B cell (primary cell): Measurements from ENCODE around the gene HS1BP3. TPM values are rescaled to one million over a fixed set of nuclear protein-coding genes. Genes with fewer than 3 reads are reported as not detected.

ENCODE experiments used
- ATAC-seq: fragments of 200-7000 bp; cut with Tn5 transposase; one replicate; pipeline ENCODE4 v1.10.0; 2021; ENCODE audit warnings: low read depth, mild to moderate bottlenecking, moderate number of reproducible peaks, moderate library complexity
- CTCF ChIA-PET: fragments of 350-600 bp; sonication (Branson Sonifier 250); formaldehyde crosslinking; loops from one replicate; lab custom pipeline; 2021; ENCODE audit warnings: antibody characterized with exemption, inconsistent platforms; lab: Charles Lee
- POLR2A ChIA-PET: fragments of 350-600 bp; sonication (Branson Sonifier 250); formaldehyde crosslinking; loops from one replicate; lab custom pipeline; 2021; ENCODE audit warnings: antibody characterized with exemption; lab: Charles Lee
- DNase-seq: peaks from one replicate; pipeline ENCODE4 v3.0.0; 2013
- H2AFZ ChIP-seq: 2 replicates; pipeline ENCODE4 v1.6.1; 2012; ENCODE audit warnings: mild to moderate bottlenecking, low read depth, low read length; ENCODE audit not compliant: insufficient read depth, poor library complexity, severe bottlenecking
- H3K27ac ChIP-seq, 2 donors: 1 replicate in 1 of 2; 2 replicates in 1 of 2; pipeline ENCODE4 v1.5.1; 2012 to 2013; ENCODE audit warnings: low read length in 2 of 2, mild to moderate bottlenecking in 2 of 2, moderate library complexity in 1 of 2
- H3K27me3 ChIP-seq, 4 experiments: fragments of 200-600 bp in 1 of 4; sonication (generic) in 1 of 4; replicated peaks in 1 of 4; 1 replicate in 2 of 4; 2 replicates in 2 of 4; pipeline versions ENCODE4 v1.6.1 to v1.7.0; 2013 to 2016; ENCODE audit warnings: low read length in 3 of 4, mild to moderate bottlenecking in 2 of 4, mixed read lengths in 1 of 4, moderate library complexity in 1 of 4; ENCODE audit not compliant: insufficient read depth in 4 of 4, control insufficient read depth in 3 of 4; ENCODE audit errors: control extremely low read depth in 1 of 4
- H3K36me3 ChIP-seq, 2 experiments: replicated peaks in 1 of 2; 1 replicate in 1 of 2; 2 replicates in 1 of 2; pipeline versions ENCODE4 v1.6.1 to v1.7.1; 2013; ENCODE audit warnings: low read length in 1 of 2; ENCODE audit not compliant: insufficient read depth in 2 of 2, control insufficient read depth in 1 of 2; ENCODE audit errors: control extremely low read depth in 1 of 2, extremely low read depth in 1 of 2
- H3K4me1 ChIP-seq, 2 donors: fragments of 200-600 bp in 1 of 2; sonication (generic) in 1 of 2; 1 replicate in 1 of 2; 2 replicates in 1 of 2; pipeline versions ENCODE4 v1.5.1 to v1.6.1; 2013 to 2017; ENCODE audit warnings: low read length in 2 of 2; ENCODE audit not compliant: control insufficient read depth in 2 of 2, insufficient read depth in 2 of 2
- H3K4me2 ChIP-seq: replicated peaks from 2 replicates; pipeline ENCODE3; 2012; ENCODE audit warnings: mild to moderate bottlenecking, low read depth, low read length; ENCODE audit not compliant: poor library complexity, severe bottlenecking
- H3K4me3 ChIP-seq, 5 experiments: fragments of 200-600 bp in 1 of 5; sonication (generic) in 1 of 5; 1 replicate in 3 of 5; 2 replicates in 2 of 5; pipeline versions ENCODE4 v1.5.1 to v1.7.0; 2011 to 2016; ENCODE audit warnings: low read length in 4 of 5, mild to moderate bottlenecking in 4 of 5, low read depth in 2 of 5, control low read depth in 1 of 5, moderate library complexity in 1 of 5; ENCODE audit not compliant: insufficient read depth in 1 of 5; ENCODE audit errors: control extremely low read depth in 1 of 5, extremely low read depth in 1 of 5
- H3K79me2 ChIP-seq: fragments of 200-600 bp; sonication (generic); one replicate; pipeline ENCODE4 v1.6.0; 2016; ENCODE audit warnings: low read length; ENCODE audit not compliant: control insufficient read depth, insufficient read depth
- H3K9ac ChIP-seq: fragments of 200-600 bp; sonication (generic); 2 replicates; pipeline ENCODE4 v1.6.1; 2017; ENCODE audit warnings: mild to moderate bottlenecking, low read length, moderate library complexity
- H3K9me3 ChIP-seq, 3 donors: one replicate each; pipeline versions ENCODE4 v1.6.1 to v1.7.1; 2013; ENCODE audit warnings: low read length in 2 of 3; ENCODE audit not compliant: control insufficient read depth in 2 of 3, insufficient read depth in 1 of 3; ENCODE audit errors: control extremely low read depth in 1 of 3
- H4K20me1 ChIP-seq: 2 replicates; pipeline ENCODE4 v1.6.0; 2012; ENCODE audit warnings: mild to moderate bottlenecking, low read length; ENCODE audit not compliant: insufficient read depth, control insufficient read depth, poor library complexity, severe bottlenecking
- H3K27ac Mint-ChIP-seq: one replicate; pipeline ENCODE4 v1.8.0; 2021; ENCODE audit warnings: mixed read lengths
- H3K27me3 Mint-ChIP-seq: one replicate; pipeline ENCODE4 v1.8.0; 2021; ENCODE audit warnings: mixed read lengths
- H3K4me1 Mint-ChIP-seq: one replicate; pipeline ENCODE4 v1.8.0; 2021; ENCODE audit warnings: mixed read lengths
- H3K4me3 Mint-ChIP-seq: one replicate; pipeline ENCODE4 v1.8.0; 2021; ENCODE audit warnings: mixed read lengths
- H3K9me3 Mint-ChIP-seq: one replicate; pipeline ENCODE4 v1.8.0; 2022; ENCODE audit warnings: mixed read lengths; ENCODE audit not compliant: insufficient read depth
- EZH2 ChIP-seq: IDR thresholded peaks from 2 replicates; pipeline ENCODE4 v1.6.1; 2012; ENCODE audit warnings: borderline replicate concordance, low read depth, mild to moderate bottlenecking, moderate library complexity, low read length; ENCODE audit not compliant: insufficient read depth, poor library complexity, severe bottlenecking
- WGBS: methylation state at CpG from one replicate; pipeline ENCODE4 v1.1.5; 2013; ENCODE audit warnings: missing lambda C conversion rate; ENCODE audit not compliant: insufficient coverage; 5-methylcytosine and 5-hydroxymethylcytosine counted together
- intact Hi-C: fragments of 100-400 bp; cut with micrococcal nuclease; formaldehyde crosslinking; loops from one replicate; pipeline ENCODE4 v1.10.0; 2022
- polyA plus RNA-seq: library from polyadenylated mRNA; depleted of rRNA; stranded (reverse); fragments of >200 nt; gene quantifications from 2 replicates; pipeline ENCODE4 v1.2.3, GENCODE V29; 2012
- total RNA-seq, 2 donors: library from RNA; stranded (reverse); fragments of 120-200 nt in 1 of 2; gene quantifications; 1 replicate in 1 of 2; 2 replicates in 1 of 2; pipeline versions ENCODE4 v1.2.3 to v1.2.4, GENCODE V29; 2013 to 2022
- TF ChIP-seq, protein P1 (sequence below): fragments of 200-600 bp; IDR thresholded peaks from one replicate; pipeline ENCODE4 v1.8.0; 2022; ENCODE audit warnings: antibody characterized with exemption, mild to moderate bottlenecking

Gene HS1BP3
- total and polyA plus RNA-seq, 2 donors (not counting 1 experiment from before 2014, with no cell fraction given), result 27.8 to 28.7 TPM

DNA sequence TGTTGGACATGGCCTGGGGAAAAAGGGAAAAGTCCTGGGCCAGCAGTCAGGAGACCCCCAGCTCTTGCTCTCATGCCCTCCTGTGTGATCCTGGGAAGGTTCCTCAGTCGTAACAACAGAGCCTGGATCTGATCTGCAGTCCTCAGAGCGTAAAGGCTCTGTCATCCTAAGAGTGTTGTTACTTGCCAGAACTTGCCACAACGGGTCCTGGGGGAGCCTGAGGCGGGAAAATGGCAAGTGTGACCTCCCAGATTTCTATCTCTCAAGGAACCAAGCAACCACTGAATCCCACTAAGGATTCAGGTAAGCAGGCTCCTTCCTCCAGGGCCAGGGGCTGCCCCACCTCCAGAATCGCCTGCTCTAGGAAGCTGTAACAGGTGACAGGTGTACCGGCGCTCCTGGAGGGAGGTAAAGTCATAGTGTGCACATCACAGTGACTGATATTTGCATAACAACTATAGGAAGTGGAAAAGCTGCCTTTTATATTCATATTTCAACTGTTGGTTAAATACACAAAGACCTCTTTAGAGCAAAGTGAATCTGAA lies 18.4 kb downstream of the HS1BP3 start:
- Histone ChIP-seq H3K9me3 (no peaks in the 10 kb centered on the region), H3K9ac (no peak overlapping the region), H3K4me3 (no peak overlapping the region), H4K20me1 (peaks cover 14% of the 10 kb centered on the region), H3K79me2 (peaks cover 6% of the 10 kb centered on the region), H3K27ac (no peak overlapping the region), H3K4me2 (no peak overlapping the region), H3K27me3 (no peaks in the 10 kb centered on the region), H3K36me3 (peaks cover 0 to 17% of the 10 kb centered on the region in 2 experiments), H2AFZ (no peak overlapping the region), H3K4me1 (peaks cover 0 to 2% of the 10 kb centered on the region in 2 donors)
- 90% methylated on average over 3 of the region's 7 CpGs for WGBS
- ATAC-seq (no peak), DNase-seq (no peak)
- POLR2A ChIA-PET, result no interaction called here
- intact Hi-C loops, result no loop called here
- peaks cover 11% of the 10 kb centered on the region for H3K4me1 Mint-ChIP-seq
- no peaks in the 10 kb centered on the region for H3K27me3 Mint-ChIP-seq
- no peak overlapping the region for H3K4me3 Mint-ChIP-seq
- CTCF ChIA-PET, result interaction anchor here (1.3 to 5.6 kb wide), 4 partner anchors 10 to 221 kb away, joined by 3 to 50 read pairs (median 28); no protein-coding TSS in a partner anchor
- TF ChIP-seq, protein P1, sequence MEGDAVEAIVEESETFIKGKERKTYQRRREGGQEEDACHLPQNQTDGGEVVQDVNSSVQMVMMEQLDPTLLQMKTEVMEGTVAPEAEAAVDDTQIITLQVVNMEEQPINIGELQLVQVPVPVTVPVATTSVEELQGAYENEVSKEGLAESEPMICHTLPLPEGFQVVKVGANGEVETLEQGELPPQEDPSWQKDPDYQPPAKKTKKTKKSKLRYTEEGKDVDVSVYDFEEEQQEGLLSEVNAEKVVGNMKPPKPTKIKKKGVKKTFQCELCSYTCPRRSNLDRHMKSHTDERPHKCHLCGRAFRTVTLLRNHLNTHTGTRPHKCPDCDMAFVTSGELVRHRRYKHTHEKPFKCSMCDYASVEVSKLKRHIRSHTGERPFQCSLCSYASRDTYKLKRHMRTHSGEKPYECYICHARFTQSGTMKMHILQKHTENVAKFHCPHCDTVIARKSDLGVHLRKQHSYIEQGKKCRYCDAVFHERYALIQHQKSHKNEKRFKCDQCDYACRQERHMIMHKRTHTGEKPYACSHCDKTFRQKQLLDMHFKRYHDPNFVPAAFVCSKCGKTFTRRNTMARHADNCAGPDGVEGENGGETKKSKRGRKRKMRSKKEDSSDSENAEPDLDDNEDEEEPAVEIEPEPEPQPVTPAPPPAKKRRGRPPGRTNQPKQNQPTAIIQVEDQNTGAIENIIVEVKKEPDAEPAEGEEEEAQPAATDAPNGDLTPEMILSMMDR, result no peak
- TF ChIP-seq EZH2, result no peak
- H3K27ac Mint-ChIP-seq, result no peak overlapping the region
- H3K9me3 Mint-ChIP-seq, result no peaks in the 10 kb centered on the region

DNA sequence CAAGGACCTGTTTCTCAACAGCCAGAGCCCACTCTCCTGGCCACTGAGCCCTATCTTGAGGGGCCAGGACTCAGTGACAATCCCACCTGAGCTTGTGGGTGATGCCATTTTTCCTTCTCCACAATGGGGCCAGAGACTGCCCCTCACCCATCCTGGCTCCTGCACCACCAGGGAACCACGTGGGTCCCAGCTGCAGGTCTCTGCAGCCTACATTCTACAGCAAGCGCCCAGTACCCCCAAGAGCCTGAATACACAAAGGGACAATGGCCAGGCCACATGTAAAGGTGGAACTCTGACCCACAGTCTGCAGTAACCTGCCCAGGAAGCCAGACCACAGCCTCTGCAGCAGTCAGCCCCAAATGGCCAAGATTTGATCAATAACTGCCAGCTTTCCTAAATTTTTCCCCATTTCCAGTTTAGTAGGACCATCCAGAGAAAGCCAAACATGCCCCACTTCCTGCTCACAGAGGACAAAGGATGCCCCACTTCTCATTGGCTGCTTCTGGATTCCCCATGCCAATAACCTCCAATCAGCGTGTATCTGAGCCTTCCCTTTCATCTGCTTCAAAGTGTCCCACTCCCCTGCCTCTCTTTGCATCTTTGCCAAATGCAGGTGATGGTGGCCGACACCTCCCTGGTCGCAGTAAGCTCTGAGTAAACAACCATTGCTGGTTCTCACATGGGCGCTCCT lies 19.1 kb downstream of the HS1BP3 start:
- no peak overlapping the region for H3K27ac Mint-ChIP-seq
- no peak for DNase-seq

More for the DNA sequence above, 19.1 kb downstream of the HS1BP3 start:
- H3K27me3 Mint-ChIP-seq, result no peaks in the 10 kb centered on the region
- no peak overlapping the region for H3K4me3 ChIP-seq
- H3K79me2 ChIP-seq, result peaks cover 6% of the 10 kb centered on the region
- H3K4me3 Mint-ChIP-seq, result no peak overlapping the region
- H4K20me1 ChIP-seq, result peaks cover 14% of the 10 kb centered on the region
- CTCF ChIA-PET, result interaction anchor here (1.0 to 3.4 kb wide), 4 partner anchors 11 to 220 kb away, joined by 3 to 13 read pairs (median 4); no protein-coding TSS in a partner anchor
- H3K4me1 Mint-ChIP-seq, result peaks cover 11% of the 10 kb centered on the region
- peaks cover 0 to 16% of the 10 kb centered on the region in 2 experiments for H3K36me3 ChIP-seq
- no peak overlapping the region for H3K4me2 ChIP-seq
- WGBS, result 85% methylated on average over 6 of the region's 6 CpGs
- intact Hi-C loops, result no loop called here
- no peaks in the 10 kb centered on the region for H3K27me3 ChIP-seq
- H3K27ac ChIP-seq, result no peak overlapping the region
- H3K9me3 ChIP-seq, result no peaks in the 10 kb centered on the region
- no peak for TF ChIP-seq EZH2
- TF ChIP-seq, protein P1, result no peak
- H3K9me3 Mint-ChIP-seq, result no peaks in the 10 kb centered on the region
- no peak for ATAC-seq
- POLR2A ChIA-PET, result no interaction called here
- H3K4me1 ChIP-seq, result peaks cover 0 to 2% of the 10 kb centered on the region in 2 donors
- no peak overlapping the region for H2AFZ ChIP-seq
- no peak overlapping the region for H3K9ac ChIP-seq
